ENCODE measurements around the gene PSMC4.

The PSMC4 gene

DNA sequence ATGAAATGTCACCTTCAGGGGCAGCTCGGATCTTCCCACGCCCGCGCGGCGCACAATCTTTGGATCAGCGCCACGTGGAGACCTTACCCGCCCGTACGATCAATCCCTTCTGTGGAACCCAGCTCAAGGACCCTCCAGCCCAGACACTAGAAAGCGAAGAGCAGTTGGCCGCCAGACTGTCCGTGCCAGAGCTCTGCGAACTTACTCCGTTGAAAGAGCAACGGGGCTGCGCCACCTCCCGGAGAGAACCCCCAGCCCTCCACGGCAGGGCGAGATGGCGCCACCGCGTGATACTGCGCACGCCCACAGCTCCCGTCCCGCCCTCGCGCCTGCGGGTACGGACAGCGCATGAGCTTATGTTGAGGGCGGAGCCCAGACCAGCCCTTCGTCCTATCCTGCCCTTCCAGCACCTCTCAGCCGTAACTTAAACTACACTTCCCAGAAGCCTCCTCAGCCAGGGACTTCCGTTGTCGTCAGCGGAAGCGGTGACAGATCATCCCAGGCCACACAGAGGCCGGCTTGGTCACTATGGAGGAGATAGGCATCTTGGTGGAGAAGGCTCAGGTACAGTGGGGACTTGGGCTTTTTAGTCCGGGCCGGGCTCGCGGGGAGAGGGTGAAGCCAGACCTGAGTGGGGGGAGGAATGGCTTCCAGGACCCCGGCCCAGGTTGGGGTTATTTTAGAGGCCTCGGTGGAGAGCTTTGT lies at the start of gene PSMC4:
PSMC4 (plus strand) TSS at position 491 of the 705 bp plus-strand sequence; CDS start at position 529, 38 bp downstream.
- peak; percentile 100 for FAIRE-seq

GRCh38 chr19:39923862-39924261 lies 47.1 kb upstream of the PSMC4 start:
- FAIRE-seq (no peak), DNase-seq (ENCODE audit: extremely low spot score, insufficient read length, low read depth) (no peak)

More for the DNA sequence above, at the start of gene PSMC4:
- DNase-seq (ENCODE audit: extremely low spot score, insufficient read length, low read depth), result peak; percentile 95

DNA sequence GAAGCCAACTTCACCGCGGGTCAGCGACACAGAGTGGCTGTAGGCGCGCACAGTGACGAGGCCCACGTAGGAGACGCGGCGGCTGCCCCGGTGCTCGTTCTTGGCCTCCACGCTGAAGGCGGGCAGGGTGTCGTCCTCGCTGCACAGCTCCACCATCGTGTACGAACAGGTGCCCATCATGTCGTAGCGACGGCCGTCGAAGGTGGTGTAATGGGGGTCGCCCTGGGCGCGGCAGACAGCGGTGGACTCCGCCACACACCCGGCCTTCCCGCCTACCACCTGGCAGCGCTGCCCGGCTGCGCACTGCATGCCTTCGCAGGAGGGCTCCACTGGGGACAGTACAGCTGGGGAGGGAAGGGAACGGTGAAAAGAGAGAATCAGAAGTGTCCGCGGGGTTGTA lies 46.6 kb upstream of the PSMC4 start:
- DNase-seq (ENCODE audit: extremely low spot score, insufficient read length, low read depth), result no peak
- no peak for FAIRE-seq

DNA sequence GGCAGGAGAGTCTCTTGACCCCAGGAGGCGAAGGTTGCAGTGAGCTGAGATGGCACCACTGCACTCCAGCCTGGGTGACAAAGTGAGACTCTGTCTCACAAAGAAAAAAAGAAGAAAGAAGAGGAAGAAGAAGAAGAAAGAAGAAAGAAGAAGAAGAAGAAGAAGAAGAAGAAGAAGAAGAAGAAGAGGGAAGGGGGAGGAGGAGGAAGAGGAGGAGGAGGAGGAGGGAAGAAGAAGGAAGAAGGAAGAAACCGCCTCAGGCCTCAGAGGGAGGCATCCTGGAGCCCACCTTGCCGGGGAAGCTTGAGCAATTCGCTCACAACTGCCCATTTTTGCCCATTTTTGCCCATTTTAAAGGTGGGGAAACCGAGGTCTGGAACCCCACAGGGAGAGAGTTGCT lies 46.0 kb upstream of the PSMC4 start:
- DNase-seq (ENCODE audit: extremely low spot score, insufficient read length, low read depth) (no peak), FAIRE-seq (no peak)

- FAIRE-seq (no peak), DNase-seq (ENCODE audit: extremely low spot score, insufficient read length, low read depth) (no peak)
Measured at GRCh38 chr19:39926170-39926760, 44.7 kb upstream of the PSMC4 start.

DNA sequence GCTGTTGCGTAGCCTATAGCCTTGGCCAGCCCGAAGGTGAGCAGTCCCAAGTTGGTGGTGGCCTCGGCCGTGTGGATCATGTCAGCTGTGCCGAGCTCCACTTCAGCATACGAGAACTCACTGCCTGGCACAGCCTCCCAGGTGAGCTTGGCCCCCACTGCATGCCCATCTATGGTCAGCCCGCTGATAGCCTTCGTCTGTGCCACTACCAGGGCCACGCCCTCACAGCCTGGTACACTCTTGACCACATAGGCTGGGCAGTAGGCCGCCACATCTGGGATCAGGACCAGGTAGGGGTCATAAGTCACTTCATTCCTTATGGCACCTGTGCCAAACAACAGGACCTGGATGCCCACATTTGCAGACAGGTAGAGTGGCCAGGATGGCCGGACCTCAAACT lies 43.9 kb upstream of the PSMC4 start:
- DNase-seq (ENCODE audit: extremely low spot score, insufficient read length, low read depth), result no peak
- no peak for FAIRE-seq

DNA sequence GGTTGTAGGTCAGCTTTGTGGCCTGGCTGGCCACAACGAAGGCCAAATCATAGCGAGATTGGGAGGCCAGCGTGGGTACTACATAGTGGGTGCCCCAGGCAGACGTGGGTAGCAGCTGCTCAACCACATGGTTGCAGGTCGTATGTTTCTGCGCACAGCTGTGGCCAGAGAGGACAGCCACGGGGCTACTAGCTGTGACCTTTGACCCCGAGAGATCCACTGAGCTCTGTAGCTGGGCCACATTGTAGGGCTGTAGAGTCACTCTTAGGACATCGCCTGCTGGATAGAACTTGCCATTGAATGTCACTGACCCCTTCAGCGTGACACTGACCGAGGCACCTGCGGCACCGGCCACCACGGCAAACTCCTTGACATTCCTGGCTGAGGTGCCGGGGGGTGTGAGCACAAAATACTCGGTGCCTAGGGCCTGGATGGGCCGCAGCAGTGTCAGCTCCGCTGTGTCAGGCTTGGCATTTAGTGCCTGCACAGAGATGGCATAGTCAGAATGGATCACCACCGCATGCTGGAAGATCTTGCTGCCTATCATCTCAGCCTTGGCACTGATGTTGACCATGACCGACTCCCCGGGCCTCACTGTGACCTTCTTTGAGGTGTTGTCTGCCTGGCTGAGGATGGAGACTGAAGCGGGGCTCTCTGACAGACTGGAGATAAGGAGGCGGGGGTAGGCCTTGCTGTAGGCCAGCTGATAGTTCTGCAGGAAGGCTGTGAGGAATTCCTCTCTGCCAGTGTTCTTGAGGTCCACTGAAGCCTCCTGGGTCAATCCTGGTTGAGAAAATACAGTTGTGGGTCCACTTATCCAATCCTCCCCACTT lies 43.2 kb upstream of the PSMC4 start:
- no peak for DNase-seq (ENCODE audit: extremely low spot score, insufficient read length, low read depth)
- no peak for FAIRE-seq

DNA sequence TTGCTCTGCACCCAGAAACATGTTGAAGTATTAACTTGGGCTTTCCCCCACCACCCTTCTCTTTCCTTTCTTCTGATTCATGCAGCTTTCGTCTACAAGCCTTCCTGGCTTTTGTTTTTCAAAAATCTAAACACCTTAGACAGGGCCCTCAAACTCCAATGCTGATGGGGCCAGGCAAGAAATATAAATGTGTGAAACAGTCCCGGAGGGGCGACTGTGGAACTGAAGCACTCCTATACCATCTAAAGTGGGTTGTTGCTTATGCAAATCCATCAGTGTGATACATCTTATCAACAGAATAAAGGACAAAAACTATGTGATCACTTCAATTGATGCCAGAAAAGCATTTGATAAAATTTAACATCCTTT lies 42.6 kb upstream of the PSMC4 start:
- DNase-seq (ENCODE audit: extremely low spot score, insufficient read length, low read depth) (no peak), FAIRE-seq (no peak)

- FAIRE-seq, result no peak
- DNase-seq (ENCODE audit: extremely low spot score, insufficient read length, low read depth), result no peak
Measured at GRCh38 chr19:39929750-39930149, 41.2 kb upstream of the PSMC4 start.

- FAIRE-seq (no peak), DNase-seq (ENCODE audit: extremely low spot score, insufficient read length, low read depth) (no peak)
Measured at GRCh38 chr19:39934584-39935363, 36.2 kb upstream of the PSMC4 start, which contains the start of gene FCGBP. TSS of gene FCGBP (minus strand) at chr19:39934634.

DNA sequence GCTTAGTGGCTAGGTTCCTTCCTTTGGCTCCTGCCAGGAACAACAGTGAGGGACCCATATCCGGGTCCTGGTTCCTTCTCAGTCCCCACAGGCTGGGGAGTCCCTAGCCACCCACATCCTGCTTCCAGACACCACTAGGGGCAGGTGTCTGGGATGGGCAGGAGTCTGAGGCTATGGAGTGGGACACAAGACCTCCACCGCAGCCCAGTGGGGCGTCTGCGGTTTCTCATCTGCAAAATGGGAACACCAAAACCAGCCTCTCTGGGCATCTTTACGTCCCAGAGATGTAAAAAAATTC lies 35.7 kb upstream of the PSMC4 start:
- FAIRE-seq (no peak), DNase-seq (ENCODE audit: extremely low spot score, insufficient read length, low read depth) (no peak)

GRCh38 chr19:39936020-39936419 lies 34.9 kb upstream of the PSMC4 start:
- FAIRE-seq (peak; percentile 59), DNase-seq (ENCODE audit: extremely low spot score, insufficient read length, low read depth) (no peak)

DNA sequence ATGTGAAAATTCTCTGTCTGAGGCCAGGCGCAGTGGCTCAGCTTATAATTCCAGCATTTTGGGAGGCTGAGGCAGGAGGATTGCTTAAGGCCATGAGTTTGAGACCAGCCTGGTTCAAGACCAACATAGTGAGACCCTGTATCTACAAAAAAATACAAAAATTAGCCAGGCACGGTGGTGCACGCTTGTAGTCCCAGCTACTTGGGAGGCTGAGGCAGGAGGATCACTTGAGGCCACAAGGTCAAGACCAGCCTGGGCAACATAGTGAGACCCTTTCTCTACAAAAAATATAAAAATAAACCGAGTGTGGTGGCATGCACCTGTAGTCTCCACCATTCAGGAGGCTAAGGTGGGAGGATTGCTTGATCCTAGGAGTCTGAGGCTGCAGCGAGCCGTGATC lies 34.3 kb upstream of the PSMC4 start:
- FAIRE-seq, result no peak
- DNase-seq (ENCODE audit: extremely low spot score, insufficient read length, low read depth), result no peak

GRCh38 chr19:39937094-39937720 lies 33.8 kb upstream of the PSMC4 start:
- DNase-seq (ENCODE audit: extremely low spot score, insufficient read length, low read depth) (no peak), FAIRE-seq (peak; percentile 91)

DNA sequence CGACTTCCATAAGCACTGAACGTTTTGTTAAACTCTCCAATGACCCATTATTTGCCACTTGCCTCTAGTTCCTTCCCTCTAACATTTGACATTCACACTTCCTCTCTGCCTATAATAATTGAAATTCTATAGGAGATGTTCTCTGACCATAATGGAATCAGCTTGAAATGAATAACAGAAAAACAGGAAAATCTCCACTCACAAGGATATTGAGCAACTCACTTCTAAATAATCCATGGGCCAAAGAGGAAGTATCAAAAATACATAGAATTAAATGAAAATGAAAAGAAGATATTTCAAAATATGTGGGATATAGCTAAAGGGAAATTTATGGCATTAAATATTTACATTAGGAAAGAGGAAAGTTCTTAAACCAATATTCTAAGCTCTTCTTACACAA lies 33.2 kb upstream of the PSMC4 start:
- DNase-seq (ENCODE audit: extremely low spot score, insufficient read length, low read depth) (no peak), FAIRE-seq (no peak)

GRCh38 chr19:39939556-39939955 lies 31.4 kb upstream of the PSMC4 start:
- FAIRE-seq, result no peak

DNA sequence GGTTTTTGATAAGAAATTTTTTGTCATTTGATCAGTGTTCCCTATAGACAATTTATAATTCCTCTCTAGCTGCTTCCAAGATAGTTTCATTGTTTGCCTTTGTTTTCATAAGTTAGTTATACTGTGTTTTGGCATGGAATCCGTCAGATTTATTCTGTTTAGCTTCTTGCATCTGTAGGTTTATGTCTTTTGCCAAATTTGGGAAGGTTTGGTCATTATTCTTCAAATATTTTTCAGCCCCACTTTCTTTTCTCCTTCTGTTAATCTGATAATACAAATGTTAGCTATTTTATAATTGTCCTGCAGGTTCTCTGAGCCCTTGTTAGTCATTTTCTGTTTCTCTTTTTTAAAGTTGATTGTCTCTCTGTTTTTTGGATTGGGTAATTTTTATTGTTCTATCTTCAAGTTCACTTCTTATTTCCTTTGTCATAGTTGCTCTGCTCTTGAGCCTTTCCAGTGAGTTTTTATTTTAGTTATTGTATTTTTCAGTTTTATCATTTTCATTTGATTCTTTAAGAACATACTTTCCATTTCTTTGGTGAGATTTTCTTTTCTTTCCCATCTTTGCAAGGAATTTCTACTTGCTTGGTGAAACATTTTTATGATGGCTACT lies 30.6 kb upstream of the PSMC4 start:
- no peak for FAIRE-seq
- DNase-seq (ENCODE audit: extremely low spot score, insufficient read length, low read depth), result no peak

More at GRCh38 chr19:39939556-39939955, 31.4 kb upstream of the PSMC4 start:
- no peak for DNase-seq (ENCODE audit: extremely low spot score, insufficient read length, low read depth)

- no peak for DNase-seq (ENCODE audit: extremely low spot score, insufficient read length, low read depth)
- peak; percentile 5 for FAIRE-seq
Measured at GRCh38 chr19:39941151-39941550, 29.8 kb upstream of the PSMC4 start.

DNA sequence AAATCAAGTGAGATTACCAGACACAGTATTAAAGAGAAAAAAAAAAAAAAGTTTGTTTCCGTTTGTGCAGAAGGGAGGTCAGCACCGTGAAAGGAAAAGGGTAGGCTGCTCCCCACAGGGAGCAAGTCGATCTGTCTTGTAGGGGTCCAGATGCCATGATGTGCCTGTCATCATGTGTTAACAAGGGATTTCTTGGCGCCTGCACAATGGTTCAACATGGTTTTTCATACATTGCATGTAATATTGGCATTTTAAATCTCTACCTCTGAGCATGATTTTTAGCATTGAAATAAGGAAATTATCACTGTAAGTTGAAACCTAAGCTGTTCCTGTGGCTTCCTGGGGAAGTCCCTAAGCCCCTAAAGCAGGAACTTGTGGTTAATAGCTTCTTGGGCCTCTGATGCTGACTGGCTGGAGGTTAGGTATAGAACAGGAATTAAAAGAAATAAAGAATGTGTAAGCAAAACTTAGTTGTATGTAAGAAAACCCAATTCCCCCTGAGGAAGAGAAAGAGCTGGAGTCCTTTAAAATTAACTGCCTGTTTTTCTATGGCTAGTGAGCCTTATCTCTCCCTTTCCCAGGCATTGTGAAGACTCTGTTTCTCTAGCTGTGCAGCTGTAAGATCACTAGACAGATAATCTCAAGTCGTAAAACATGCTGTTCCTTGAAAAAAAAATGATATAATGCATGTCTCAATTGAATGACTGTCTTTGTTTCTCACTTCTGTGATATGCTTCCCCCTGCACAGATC lies 29.2 kb upstream of the PSMC4 start:
- no peak for DNase-seq (ENCODE audit: extremely low spot score, insufficient read length, low read depth)
- FAIRE-seq, result peak; percentile 92

Measured in GM18507 (cell line).